Activated CD4-positive, alpha-beta T cell treated with anti-CD3 and anti-CD28 coated beads, Interleukin-2, amount 50 U/mL, for 24 hours (primary cell): ENCODE measurements around the gene MRPL38.

ENCODE experiments used
- DNase-seq, 2 donors: peaks; one replicate each; pipeline ENCODE4 v3.0.0-alpha.2; 2020; ENCODE audit warnings: low read depth in 1 of 2, low spot score in 1 of 2

MRPL38 gene

GRCh38 chr17:75904749-75905521 lies at the start of gene MRPL38:
Gene MRPL38, minus strand, starts transcription at chr17:75904884. Its CDS starts 9 bp downstream, at chr17:75904875.
- DNase-seq = peak; percentile 91 to 92

- DNase-seq = no peak
Observed at GRCh38 chr17:75950855-75951554, 46.3 kb upstream of the MRPL38 start.

- no peak for DNase-seq
Observed at GRCh38 chr17:75950421-75950820, 45.7 kb upstream of the MRPL38 start.

DNA sequence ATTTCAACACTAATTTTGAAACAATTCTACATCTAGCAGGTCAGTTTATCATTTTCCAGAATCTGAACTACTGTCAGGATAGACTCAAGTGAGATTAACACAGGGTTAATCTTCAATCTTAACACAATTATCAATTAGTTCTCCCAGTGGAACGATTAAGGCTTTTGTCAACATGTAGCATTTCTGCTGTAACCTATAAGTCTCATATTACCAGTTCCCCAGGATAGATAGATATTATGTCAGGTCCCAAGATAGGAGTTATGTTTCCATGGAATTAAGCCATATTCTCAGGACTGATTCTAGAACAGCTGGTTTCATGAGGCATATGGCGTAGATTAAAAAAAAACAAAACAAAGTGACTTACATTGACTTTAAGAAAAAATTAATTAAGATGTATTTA lies 40.5 kb upstream of the MRPL38 start:
- DNase-seq = no peak

DNA sequence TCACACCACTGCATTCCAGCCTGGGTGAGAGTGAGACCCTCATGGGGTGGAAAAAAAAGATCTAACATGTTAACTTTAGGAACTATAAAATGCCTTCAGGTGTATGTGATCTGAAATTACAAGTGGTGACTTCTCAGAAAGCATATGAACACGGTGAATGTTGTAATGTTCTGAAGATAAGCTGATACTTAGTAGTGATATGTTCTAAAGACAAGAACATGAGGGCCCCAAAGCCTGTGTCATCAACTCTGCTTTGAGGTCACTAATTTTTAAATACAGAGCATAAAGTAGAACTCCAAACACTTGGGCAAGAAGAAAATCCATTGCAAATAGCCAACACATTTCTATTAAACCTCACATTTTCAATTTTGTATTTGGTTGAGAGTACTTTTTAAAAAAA lies 38.8 kb upstream of the MRPL38 start:
- DNase-seq = no peak

GRCh38 chr17:75942473-75942872 lies 37.8 kb upstream of the MRPL38 start:
- no peak for DNase-seq

- no peak for DNase-seq
Observed at GRCh38 chr17:75941442-75941819, 36.7 kb upstream of the MRPL38 start.

DNA sequence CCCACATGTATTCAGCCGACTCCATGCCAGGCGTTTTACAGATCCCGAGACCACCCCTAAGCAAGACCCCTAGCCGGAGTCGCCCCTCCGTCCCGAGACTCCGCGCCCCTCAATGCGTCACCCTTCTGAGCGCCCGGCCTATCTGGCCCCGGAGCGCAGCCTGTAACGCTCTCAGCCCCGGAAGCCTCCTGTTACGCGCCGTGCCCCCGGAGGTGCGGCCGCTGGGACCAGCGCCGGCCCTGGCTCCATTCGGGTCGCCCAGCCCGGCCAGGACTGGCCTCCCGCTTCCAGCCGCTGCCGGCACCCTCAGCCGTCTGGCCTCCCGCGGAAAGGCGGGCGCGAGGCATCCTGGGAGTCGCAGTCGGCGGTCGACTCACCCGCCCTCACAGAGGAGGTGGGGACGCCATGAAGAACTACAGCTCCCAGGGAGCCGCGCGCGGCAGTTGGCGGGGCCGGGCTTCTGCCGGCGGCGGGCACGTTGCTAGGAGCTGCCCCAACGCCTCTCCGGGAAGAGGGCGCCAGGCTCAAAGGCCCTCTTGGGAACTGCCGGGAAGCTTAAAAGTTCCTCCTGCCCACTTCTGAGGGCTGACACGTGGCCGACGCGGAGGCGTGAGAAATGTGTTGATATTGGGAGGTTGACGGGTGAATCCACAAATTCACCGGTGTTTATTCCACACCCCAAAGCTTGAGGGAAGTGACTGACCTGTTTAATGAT lies 36.2 kb upstream of the MRPL38 start, which contains the start of gene FBF1:
Gene FBF1 (minus strand): TSS at position 316 of the 715 bp plus-strand sequence. CDS start 2,893 bp downstream, outside the sequence.
- DNase-seq = peak; percentile 72 to 86

DNA sequence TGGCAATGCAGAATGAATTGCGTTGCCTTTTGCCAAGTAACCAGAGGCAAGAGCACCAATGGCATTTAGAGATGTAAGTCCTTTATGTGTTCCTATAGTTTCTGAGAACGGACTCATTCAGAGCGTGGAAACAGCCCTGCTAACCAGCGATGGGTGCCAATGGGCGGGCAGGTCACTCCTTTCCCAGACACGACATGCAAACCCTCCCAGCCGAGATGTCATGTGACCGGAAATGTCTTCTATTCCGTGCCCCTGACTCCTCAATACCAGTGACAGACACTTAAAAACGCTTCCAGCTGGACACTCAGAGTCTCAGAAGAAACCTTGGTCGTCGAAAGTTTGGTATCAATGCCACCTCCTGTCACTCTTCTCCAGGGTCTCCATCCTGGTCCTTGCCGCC lies 33.0 kb upstream of the MRPL38 start:
- no peak for DNase-seq

GRCh38 chr17:75933808-75934207 lies 29.1 kb upstream of the MRPL38 start:
- no peak for DNase-seq

DNA sequence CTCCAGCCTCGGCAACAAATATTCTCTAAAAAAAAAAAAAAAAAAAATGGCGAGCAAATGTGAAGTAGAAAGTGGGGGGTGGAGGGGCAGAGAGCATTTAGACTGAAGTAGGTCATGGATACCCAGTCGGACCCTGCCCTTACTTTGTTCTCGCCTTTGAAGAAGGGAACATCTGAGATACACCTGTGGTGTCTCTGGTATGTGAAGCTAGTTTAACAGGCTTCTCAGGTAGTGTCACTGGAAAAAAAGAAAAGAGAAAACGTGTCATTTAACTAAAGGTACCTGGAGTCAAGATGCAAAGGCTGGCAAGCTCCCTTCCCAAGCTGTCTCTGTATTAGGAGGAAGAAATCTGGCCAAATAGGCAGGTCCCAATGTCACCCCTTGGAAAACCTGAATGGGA lies 28.2 kb upstream of the MRPL38 start:
- no peak for DNase-seq

DNA sequence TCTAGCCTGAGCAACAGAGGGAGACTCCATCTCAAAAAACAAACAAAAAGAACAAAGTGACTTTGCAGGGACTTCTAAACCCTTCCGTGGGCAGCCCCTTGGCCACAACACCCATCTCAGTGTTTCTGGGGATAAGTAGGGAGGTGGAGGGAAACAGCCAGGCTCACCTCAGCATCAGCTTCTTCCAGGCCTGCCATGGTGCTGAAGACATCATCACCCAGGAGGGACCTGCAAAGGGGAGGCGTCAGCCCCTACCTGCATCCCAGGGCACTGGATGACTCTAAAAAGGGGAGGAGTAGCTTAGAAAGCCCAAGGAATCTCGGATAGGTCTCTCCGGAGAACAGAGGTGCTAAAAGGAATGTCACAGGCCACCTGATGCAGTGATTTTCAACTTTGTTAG lies 26.4 kb upstream of the MRPL38 start:
- no peak for DNase-seq

DNA sequence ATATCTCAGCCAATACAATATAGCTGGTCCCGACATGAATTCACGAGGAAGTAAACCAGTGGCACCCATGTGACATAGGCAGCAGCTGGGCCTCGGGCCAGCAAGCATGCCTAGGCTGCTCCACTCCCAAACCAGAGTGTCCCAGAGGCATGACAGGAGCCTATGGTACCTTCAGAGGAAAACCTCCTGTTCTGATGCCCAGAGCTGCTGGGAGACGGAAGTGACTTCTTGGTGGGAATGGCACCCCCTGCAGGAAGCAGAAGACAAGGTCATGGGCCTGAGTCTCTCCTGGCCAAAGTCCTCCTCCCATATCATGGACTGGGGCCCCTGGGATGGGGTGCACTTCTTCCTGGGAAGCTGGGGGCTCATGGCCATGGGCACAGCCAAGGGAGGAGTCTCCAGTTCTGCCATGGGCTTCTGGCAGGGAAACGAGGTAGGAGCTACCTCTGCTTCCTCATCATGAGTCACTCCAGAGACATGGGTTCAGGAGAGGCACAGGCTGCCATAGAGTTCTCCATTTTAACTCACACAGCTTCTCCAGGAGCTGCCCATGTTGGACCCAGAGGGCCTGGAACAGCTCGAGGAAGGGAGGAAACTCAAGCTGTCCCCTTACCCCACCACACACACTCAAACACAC lies 22.7 kb upstream of the MRPL38 start:
- DNase-seq = no peak

DNA sequence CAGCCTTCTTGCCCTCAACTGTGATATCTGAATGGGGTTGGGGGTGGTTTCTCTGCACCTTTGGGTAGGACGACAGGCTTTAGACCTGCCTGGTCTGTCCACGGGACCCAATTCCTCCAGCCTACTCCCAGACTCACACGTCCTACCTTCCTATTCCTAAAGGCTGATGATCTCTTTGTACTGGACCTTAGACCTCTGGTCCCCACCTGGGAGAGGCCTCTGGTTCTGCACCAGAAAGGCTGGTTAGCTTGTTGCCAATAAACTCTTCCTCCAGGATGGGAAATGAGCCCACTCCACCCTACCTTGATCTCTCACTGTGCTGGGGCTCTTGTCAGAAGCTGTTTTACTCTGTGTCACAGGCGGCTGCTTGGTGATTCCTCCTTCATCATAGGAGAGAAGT lies 21.8 kb upstream of the MRPL38 start:
- no peak for DNase-seq

GRCh38 chr17:75925912-75926311 lies 21.2 kb upstream of the MRPL38 start:
- no peak for DNase-seq

DNA sequence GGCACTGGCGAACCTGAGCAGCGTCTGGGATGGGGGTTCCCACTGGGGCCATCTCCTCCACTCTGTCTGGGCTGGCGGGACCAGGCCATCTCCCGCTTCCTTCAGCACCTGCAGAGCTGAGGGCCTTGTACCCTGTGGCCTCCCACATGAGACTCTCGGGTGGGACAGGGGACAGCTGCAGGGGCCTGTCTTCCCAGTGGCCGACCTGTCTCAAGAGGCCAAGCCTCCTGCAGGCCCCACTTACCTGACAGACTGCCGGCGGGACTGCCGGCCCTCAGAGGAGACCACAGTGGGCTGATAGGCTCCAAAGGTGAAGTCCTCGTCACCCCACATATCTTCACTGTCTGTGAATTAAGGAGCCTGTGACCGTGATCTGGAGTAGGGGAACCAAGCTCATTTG lies 20.4 kb upstream of the MRPL38 start:
- DNase-seq = no peak

DNA sequence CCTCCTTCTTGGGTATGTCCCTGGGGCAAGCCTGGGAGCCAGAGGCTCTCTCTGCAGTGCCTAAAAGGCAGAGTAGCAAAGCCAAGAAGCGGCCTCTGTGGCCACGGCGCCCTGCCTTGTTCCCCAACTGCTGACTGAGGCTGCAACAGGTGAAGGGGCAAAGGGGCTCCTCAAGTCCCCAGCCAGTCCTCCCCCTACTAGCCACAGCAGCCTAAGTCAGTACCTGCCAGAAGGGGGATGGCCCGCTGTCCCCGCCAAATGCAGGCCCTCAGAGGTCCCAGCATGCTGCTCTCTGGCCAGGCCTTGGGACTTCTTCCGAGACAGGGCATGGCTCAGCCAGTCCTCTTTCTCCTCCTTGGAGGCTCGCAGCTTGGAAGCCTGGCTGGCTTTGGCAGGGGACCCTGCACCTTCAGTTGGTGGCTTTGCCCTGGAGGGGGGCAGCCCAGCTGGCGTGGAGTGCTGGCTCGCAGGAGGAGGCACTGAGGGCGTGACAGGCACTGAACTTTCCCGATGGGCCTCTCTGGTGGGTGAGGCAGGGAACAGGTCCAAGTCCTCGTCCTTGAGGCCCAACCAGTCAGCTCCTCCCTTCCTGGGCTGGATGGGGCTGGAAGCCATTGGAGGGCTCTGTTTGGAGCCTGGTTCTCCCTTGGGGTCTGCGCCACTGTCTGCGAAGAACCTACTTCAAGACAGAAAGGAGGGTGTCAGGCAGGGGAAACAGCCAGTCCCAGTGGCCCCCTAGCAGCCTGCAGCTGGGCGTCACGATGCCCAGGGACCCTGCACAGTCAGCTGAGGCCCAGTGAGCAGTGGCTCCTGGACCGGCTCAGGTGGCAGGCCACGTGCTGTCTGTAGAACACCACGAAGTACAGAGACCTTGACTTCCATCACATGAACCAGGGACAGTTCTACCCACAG lies 18.5 kb upstream of the MRPL38 start:
- no peak for DNase-seq

DNA sequence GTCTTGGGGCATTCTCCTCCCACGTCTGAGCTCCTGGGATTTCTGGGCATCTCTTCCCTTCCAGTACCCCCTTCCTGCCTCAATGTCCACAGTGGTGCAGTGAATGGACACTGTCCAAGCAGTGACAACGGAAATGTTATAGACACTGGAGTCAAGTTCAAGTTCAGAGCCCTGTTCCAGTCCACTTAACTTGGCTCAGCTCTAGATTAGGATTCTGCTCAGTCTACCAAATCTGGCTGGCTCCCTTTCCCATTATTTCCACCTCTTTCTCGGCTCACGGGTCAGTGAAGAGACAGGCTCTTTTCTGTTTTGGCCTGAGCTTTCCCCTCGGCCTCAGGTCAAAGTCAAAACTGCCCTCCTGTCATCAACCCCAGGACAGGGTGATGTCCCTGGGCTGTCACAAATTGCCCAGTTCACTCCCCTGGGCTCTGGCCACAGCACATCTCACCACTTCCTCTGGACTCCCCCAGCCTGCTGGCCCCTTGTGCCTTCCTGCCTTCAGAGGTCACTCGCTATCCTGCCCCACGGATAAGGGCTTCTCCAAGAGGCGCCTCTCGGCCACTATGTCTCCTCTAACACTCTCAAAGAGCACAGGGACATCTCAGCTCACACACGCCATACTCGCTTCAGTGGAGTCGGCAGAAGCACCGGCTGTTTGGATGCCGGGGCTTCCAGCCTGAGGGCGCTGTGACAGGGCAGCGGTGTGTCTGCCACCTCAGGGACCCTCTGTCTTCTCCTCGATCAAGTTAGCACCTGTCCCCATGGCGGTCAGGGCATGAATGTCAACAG lies 17.7 kb upstream of the MRPL38 start:
- no peak for DNase-seq

DNA sequence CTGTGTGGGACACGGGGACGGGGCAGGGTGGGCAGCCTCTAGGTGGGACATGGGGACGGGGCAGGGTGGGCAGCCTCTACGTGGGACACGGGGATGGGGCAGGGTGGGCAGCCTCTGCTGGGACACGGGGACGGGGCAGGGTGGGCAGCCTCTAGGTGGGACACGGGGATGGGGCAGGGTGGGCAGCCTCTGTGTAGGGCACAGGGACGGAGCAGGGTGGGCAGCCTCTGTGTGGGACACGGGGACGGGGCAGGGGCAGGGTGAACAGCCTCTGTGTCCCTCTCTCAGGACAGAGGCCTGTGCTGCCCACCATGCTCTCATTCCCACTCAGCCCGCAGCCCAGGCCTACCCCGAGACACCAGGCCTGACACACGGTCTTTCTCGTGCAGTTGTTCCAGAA lies 16.9 kb upstream of the MRPL38 start:
- DNase-seq = no peak
